Measurements from ENCODE around the gene CCDC57. TPM values are rescaled to one million over a fixed set of nuclear protein-coding genes. Genes with fewer than 3 reads are reported as not detected.

The CCDC57 gene
- total RNA-seq, 4 donors from 2014 or later: 27.1 to 79.9 (median 50.9) TPM

GRCh38 chr17:82052638-82053059 is 160.0 kb downstream of the CCDC57 start:
- no peak for DNase-seq
- Histone ChIP-seq H3K4me1 (peaks cover 18 to 19% of the 10 kb centered on the region in 2 donors), H3K36me3 (peaks cover 36 to 39% of the 10 kb centered on the region in 2 donors), H3K4me3 (replicated peaks in 1 of 3) (peak overlapping the region; percentile 50 to 85 (median 64)), H3K9me3 (no peaks in the 10 kb centered on the region), H3K27ac (no peak overlapping the region), H3K27me3 (no peaks in the 10 kb centered on the region)
- intact Hi-C loops (cut with DNase I): no loop called here
- TF ChIP-seq POLR2A (IDR thresholded peaks at IDR 0.05) (no peak), CTCF (IDR thresholded peaks at IDR 0.05) (no peak)
- WGBS, 2 donors: 39 to 48% methylated on average over 5 to 11 of the region's 19 CpGs

- Histone ChIP-seq H3K9me3 (no peaks in the 10 kb centered on the region), H3K27me3 (no peaks in the 10 kb centered on the region), H3K4me3 (replicated peaks in 1 of 3) (peak within 1 kb of the TSS; percentile 50 to 85 (median 64)), H3K27ac (peak within 1 kb of the TSS in 1 of 3 donors; percentile 18), H3K4me1 (peaks cover 18 to 19% of the 10 kb centered on the region in 2 donors), H3K36me3 (peaks cover 34% of the 10 kb centered on the region in 2 donors)
- WGBS, 2 donors: 0 to 3% methylated on average over 7 to 11 of the region's 94 CpGs
- DNase-seq: peak; percentile 78 to 80
- TF ChIP-seq POLR2A (IDR thresholded peaks at IDR 0.05): peak in 1 of 2 donors; percentile 63
- TF ChIP-seq CTCF (IDR thresholded peaks at IDR 0.05): no peak
- intact Hi-C loops (cut with DNase I): no loop called here
These were observed 160.6 kb downstream of the CCDC57 start, which contains the start of the genes GPS1 and RFNG for GRCh38 chr17:82051776-82052637. Gene GPS1, plus strand, starts transcription at chr17:82051898. Its CDS starts 34 bp downstream, at chr17:82051932. Gene RFNG, minus strand, starts transcription at chr17:82051811. Its CDS starts 45 bp downstream, at chr17:82051766.

Small RNA genes within 50 kb of the gene (microRNA-seq; reads per million reads assigned to microRNA genes)
- gene MIR6787: not detected

Other genes starting within 250 kb of the CCDC57 start
- 10 to 100 TPM; 23.2 to 53.6 (median 35.7) TPM for gene ASPSCR1, start 235.2 kb downstream of the CCDC57 start, total RNA-seq
- 10 to 100 TPM; 40.7 to 95.9 (median 78.0) TPM for gene CENPX, start 190.0 kb downstream of the CCDC57 start, total RNA-seq
- gene LRRC45, start 189.5 kb downstream of the CCDC57 start, total RNA-seq: 10 to 100 TPM; 15.3 to 33.0 (median 18.9) TPM
- 10 to 100 TPM; 11.8 to 23.8 (median 14.4) TPM for gene RAC3, start 181.2 kb downstream of the CCDC57 start, total RNA-seq
- gene DCXR, start 175.1 kb downstream of the CCDC57 start, total RNA-seq: 100 to 1,000 TPM in 2 of 4 donors, 10 to 100 TPM in 2; 88.6 to 161 (median 114) TPM
- 10 to 100 TPM; 36.0 to 49.0 (median 38.3) TPM for gene RFNG, start 161.0 kb downstream of the CCDC57 start, total RNA-seq
- gene GPS1, start 160.9 kb downstream of the CCDC57 start, total RNA-seq: 100 to 1,000 TPM in 2 of 4 donors, 10 to 100 TPM in 2; 80.1 to 164 (median 102) TPM
- gene DUS1L, start 147.0 kb downstream of the CCDC57 start, total RNA-seq: 10 to 100 TPM; 58.7 to 90.5 (median 75.5) TPM
- 10 to 100 TPM; 23.5 to 92.5 (median 77.3) TPM for gene FASN, start 114.6 kb downstream of the CCDC57 start, total RNA-seq
- 10 to 100 TPM; 42.1 to 75.5 (median 44.2) TPM for gene SLC16A3, start 16.2 kb upstream of the CCDC57 start, total RNA-seq
- gene CSNK1D, start 60.9 kb upstream of the CCDC57 start, total RNA-seq: 10 to 100 TPM; 47.3 to 91.2 (median 88.7) TPM
- 1 to 10 TPM in 2 of 4 donors, under 1 TPM in 1, not detected in 1; 0.45 to 3.0 (median 2.5) TPM for gene CD7, start 104.8 kb upstream of the CCDC57 start, total RNA-seq
- gene SECTM1, start 120.9 kb upstream of the CCDC57 start, total RNA-seq: 10 to 100 TPM in 1 of 4 donors, 1 to 10 TPM in 3; 4.1 to 15.3 (median 5.1) TPM
- gene TEX19, start 146.4 kb upstream of the CCDC57 start, total RNA-seq: under 1 TPM in 1 of 4 donors, not detected in 3; 0.54 TPM
- 1 to 10 TPM in 3 of 4 donors, under 1 TPM in 1; 0.22 to 6.6 (median 3.9) TPM for gene UTS2R, start 158.9 kb upstream of the CCDC57 start, total RNA-seq
- 10 to 100 TPM; 33.2 to 72.7 (median 40.9) TPM for gene HEXD, start 205.5 kb upstream of the CCDC57 start, total RNA-seq
- 10 to 100 TPM; 46.5 to 57.5 (median 55.1) TPM for gene OGFOD3, start 205.7 kb upstream of the CCDC57 start, total RNA-seq
- gene CYBC1, start 237.9 kb upstream of the CCDC57 start, total RNA-seq: 10 to 100 TPM; 51.2 to 66.6 (median 53.6) TPM
- 10 to 100 TPM; 47.5 to 69.7 (median 48.7) TPM for gene NARF, start 245.9 kb upstream of the CCDC57 start, total RNA-seq

Data from thyroid gland (tissue), 4 donors.